Activated CD8-positive, alpha-beta memory T cell treated with anti-CD3 and anti-CD28 coated beads for 36 hours (primary cell): ENCODE results near the gene SERPINB6. TPM values are rescaled to one million over a fixed set of nuclear protein-coding genes. Genes with fewer than 3 reads are reported as not detected.

Experiments
- CTCF ChIA-PET: fragments of 350-600 bp; sonication (Branson Sonifier 250); formaldehyde crosslinking; loops from one replicate; lab custom pipeline; 2021; ENCODE audit warnings: antibody characterized with exemption; lab: Charles Lee
- POLR2A ChIA-PET: fragments of 350-600 bp; sonication (Branson Sonifier 250); formaldehyde crosslinking; loops from one replicate; lab custom pipeline; 2021; ENCODE audit warnings: antibody characterized with exemption; lab: Charles Lee
- total RNA-seq, 2 experiments: library from RNA; stranded (reverse); gene quantifications; one replicate each; pipeline ENCODE4 v1.2.3, GENCODE V29; 2021

The SERPINB6 gene
- total RNA-seq, 2 experiments from 2014 or later = 72.1 to 72.8 TPM

- ChIA-PET POLR2A (no interaction called here), CTCF (no interaction called here)
These were observed 1.8 kb downstream of the SERPINB6 start for GRCh38 chr6:2969549-2969948.

GRCh38 chr6:2968600-2969135 lies 2.7 kb downstream of the SERPINB6 start:
- ChIA-PET CTCF (interaction anchor here (1.2 kb wide), 1 partner anchor 16 kb away, joined by 4 read pairs; no protein-coding TSS in a partner anchor), POLR2A (no interaction called here)

- POLR2A ChIA-PET = no interaction called here
- CTCF ChIA-PET = interaction anchor here (1.2 kb wide), 1 partner anchor 15 kb away, joined by 4 read pairs; no protein-coding TSS in a partner anchor
These were observed 3.4 kb downstream of the SERPINB6 start for GRCh38 chr6:2967936-2968335.

DNA sequence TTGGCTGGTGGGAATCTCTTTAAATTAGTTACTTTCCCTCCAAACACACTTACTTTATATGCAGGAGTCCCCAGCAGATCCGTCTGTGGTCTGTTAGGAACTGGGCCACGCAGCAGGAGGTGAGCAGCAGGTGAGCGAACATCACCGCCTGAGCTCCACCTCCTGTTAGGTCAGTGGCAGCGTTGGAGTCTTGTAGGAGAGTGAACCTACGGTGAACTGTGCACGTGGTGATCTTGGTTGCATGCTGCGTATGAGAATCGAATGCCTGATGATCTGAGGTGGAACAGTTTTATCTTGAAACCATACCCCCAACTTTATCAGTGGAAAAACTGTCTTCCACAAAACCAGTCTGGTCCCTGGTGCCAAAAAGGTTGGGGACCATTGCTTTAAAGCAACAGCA lies 5.0 kb downstream of the SERPINB6 start:
- CTCF ChIA-PET = interaction anchor here (1.6 kb wide), 1 partner anchor 14 kb away, joined by 5 read pairs; no protein-coding TSS in a partner anchor
- POLR2A ChIA-PET = interaction anchor here (0.6 kb wide), 1 partner anchor 33 kb away, joined by 4 read pairs; no protein-coding TSS in a partner anchor

GRCh38 chr6:2964793-2965505 lies 6.4 kb downstream of the SERPINB6 start:
- ChIA-PET CTCF (no interaction called here), POLR2A (interaction anchor here (1.1 kb wide), 1 partner anchor 116 kb away, joined by 3 read pairs; no protein-coding TSS in a partner anchor)

DNA sequence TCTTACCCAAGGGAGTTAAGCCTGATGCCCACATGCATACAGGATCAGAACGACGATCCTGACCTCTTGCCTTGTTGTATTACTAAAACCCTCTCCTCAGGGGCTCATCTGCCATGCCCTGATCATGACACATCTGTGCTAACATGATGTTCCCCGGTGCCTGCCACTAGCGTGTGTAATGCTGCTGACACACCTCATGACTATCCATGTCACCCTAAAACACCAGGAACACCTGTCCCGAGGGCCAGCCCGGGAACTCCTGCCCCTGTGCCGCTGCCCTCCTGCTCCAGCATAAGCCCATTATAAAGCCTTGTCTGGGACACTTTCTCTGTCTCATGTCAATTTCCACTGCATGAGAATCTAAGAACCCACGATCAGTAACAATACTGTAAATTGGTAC lies 7.6 kb downstream of the SERPINB6 start:
- POLR2A ChIA-PET = no interaction called here
- CTCF ChIA-PET = interaction anchor here (1.7 kb wide), 1 partner anchor 11 kb away, joined by 5 read pairs; no protein-coding TSS in a partner anchor

GRCh38 chr6:2962636-2963035 lies 8.7 kb downstream of the SERPINB6 start:
- ChIA-PET CTCF (interaction anchor here (0.6 to 1.7 kb wide), 3 partner anchors 8 to 19 kb away, joined by 3 to 5 read pairs (median 3); no protein-coding TSS in a partner anchor), POLR2A (no interaction called here)

- POLR2A ChIA-PET = no interaction called here
- CTCF ChIA-PET = interaction anchor here (1.7 kb wide), 1 partner anchor 9 kb away, joined by 5 read pairs; no protein-coding TSS in a partner anchor
These were observed 9.4 kb downstream of the SERPINB6 start for GRCh38 chr6:2962004-2962403.

GRCh38 chr6:2961506-2961905 lies 9.9 kb downstream of the SERPINB6 start:
- CTCF ChIA-PET = no interaction called here

GRCh38 chr6:2960935-2961334 lies 10.4 kb downstream of the SERPINB6 start:
- CTCF ChIA-PET = no interaction called here
- POLR2A ChIA-PET = no interaction called here

More at GRCh38 chr6:2961506-2961905, 9.9 kb downstream of the SERPINB6 start:
- POLR2A ChIA-PET = no interaction called here

DNA sequence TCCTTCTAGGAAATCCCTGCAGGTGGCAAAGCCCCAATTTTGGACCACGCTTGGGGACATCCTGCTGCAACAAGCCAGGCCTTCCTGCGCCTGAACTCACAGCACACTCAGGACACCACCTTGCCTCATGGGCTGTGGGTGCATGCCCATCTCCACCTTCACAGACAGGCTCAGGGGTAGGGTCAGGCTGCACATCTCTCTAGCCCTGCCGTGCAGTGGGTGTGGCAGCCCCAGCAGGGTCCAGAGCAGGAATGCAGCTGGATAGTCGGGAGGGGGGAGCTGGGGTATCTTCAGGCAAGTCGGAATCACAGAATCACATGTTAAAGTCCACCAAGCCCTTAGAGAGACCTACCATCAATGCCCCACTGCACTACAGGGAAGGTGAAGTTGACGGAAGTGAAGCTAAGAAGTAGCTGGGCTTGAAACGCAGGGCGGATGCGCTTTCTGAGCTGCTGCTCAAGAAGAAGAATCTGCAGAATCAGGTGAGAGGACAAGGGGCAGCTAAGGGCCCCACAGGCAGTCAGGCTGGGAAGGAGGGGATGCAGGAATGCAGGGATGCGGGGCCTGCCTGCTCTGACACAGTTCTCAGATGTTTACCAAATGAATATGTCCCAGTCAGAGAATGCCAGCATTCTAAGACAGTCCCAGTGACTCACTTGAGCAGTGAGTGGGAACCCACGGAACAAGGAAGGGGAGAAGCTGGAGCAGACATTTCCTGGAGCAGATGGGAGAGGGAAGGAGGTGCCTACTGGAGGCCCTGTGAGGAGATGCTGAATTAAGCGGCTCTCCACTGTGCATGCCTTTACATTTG lies 11.3 kb downstream of the SERPINB6 start:
- POLR2A ChIA-PET = no interaction called here
- CTCF ChIA-PET = no interaction called here

- POLR2A ChIA-PET = no interaction called here
- CTCF ChIA-PET = interaction anchor here (0.5 kb wide), 1 partner anchor 16 kb away, joined by 3 read pairs; no protein-coding TSS in a partner anchor
These were observed 12.6 kb downstream of the SERPINB6 start for GRCh38 chr6:2958776-2959175.

DNA sequence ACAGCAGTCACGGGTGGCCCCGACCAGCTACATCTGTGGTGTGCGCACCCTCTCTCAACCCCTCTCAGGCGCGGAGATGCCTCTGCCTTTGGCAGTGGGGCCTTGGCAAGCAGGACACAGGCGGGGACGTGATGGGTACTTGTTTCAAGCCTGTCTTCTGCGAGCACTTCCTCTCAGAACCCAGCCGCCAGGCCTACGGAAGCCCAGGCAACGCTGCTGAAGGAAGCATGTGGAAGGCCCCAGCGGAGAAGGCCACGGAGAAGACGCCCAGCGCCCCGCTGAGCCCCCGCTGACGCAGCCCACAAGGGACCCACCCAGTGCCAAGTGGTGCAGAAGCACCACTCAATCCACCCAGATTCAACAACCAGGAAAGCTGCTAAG lies 13.0 kb downstream of the SERPINB6 start:
- CTCF ChIA-PET = interaction anchor here (0.5 kb wide), 1 partner anchor 16 kb away, joined by 3 read pairs; no protein-coding TSS in a partner anchor
- POLR2A ChIA-PET = no interaction called here

DNA sequence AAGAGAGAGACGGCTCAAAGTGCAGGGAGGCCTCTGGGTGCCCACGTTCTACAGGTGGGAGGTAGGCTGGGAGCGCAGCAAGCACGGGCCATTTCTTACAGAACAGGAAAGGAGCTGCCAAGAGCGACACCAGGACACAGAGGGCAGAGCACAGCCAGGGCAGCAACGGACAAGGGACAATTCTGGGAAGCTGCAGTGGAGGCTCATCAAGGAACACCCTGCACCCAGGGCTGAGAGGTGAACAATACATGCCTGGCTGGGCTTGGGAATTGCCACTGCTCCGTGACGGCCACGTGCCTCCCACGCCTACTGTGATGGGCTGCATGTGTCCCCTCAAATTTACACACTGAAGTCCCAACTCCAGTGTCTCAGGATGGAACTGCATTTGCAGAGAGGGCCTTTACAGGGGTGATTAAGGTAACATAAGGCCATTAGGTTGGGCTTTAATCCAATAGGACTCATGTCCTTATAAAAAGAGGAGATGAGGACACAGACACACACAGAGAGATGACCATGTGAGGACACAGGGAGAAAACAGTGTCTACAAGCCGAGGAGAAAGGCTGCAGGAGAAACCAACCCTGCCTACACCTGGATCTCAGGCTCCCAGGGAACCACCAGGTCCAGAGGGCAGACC lies 13.6 kb downstream of the SERPINB6 start:
- POLR2A ChIA-PET = no interaction called here
- CTCF ChIA-PET = interaction anchor here (0.5 kb wide), 1 partner anchor 17 kb away, joined by 3 read pairs; no protein-coding TSS in a partner anchor

DNA sequence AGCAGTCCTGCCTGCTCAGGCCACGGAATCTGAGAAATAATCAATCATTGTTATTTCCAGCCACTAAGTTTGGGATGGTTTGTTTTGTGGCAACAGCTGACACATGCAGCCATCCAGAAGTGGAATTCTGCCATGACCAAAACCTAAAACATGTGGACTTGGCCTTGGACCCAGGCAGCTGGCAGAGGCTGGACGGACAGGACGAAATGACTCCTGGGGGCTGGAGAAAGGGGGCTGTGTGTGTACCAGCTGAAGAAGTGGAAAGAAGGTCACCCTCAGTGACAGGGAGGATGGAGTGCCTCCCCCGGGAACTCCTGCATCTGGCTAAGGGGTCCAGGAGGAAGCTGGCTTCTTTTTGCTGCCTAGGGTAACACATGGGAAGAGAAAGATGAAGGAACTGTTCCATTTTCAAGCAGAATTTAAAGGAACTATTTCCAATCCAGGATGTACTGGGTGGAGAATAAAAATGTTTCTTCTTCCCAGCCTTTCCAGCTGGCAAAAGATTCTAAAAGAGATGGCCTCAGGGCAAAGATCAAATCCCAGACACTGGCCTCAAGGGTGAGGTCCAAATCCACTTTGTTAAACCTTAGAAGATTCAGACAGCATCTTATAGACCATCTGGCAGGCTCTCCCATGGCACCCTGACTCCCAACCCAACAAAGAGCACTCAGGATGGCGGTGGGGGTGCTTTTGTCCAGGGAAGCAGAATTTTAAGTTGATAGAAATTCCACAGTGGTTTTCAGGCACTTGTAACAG lies 14.3 kb downstream of the SERPINB6 start:
- CTCF ChIA-PET = no interaction called here
- POLR2A ChIA-PET = no interaction called here

- ChIA-PET POLR2A (no interaction called here), CTCF (interaction anchor here (1.0 to 2.4 kb wide), 10 partner anchors 9 to 114 kb away, joined by 3 to 14 read pairs (median 4); no protein-coding TSS in a partner anchor)
These were observed 18.3 kb downstream of the SERPINB6 start for GRCh38 chr6:2953098-2953497.

- POLR2A ChIA-PET = no interaction called here
- CTCF ChIA-PET = interaction anchor here (0.6 to 2.4 kb wide), 12 partner anchors 8 to 113 kb away, joined by 3 to 14 read pairs (median 4); no protein-coding TSS in a partner anchor
These were observed 18.7 kb downstream of the SERPINB6 start for GRCh38 chr6:2952557-2953095.

GRCh38 chr6:2951728-2952127 lies 19.6 kb downstream of the SERPINB6 start:
- ChIA-PET CTCF (interaction anchor here (0.8 to 2.4 kb wide), 11 partner anchors 8 to 112 kb away, joined by 3 to 14 read pairs (median 4); no protein-coding TSS in a partner anchor), POLR2A (interaction anchor here (0.6 kb wide), 1 partner anchor 15 kb away, joined by 5 read pairs; no protein-coding TSS in a partner anchor)
